DND-41 (cell line): ENCODE data around the gene MDFI.

Experiments
- CTCF ChIP-seq: IDR thresholded peaks from 2 replicates; pipeline ENCODE4 v1.5.1; 2012; ENCODE audit warnings: borderline replicate concordance, low read length, moderate library complexity, mild to moderate bottlenecking; ENCODE audit not compliant: poor library complexity, severe bottlenecking; ENCODE audit errors: extremely low read depth
- EZH2 ChIP-seq: IDR thresholded peaks from 3 replicates; pipeline ENCODE4 v1.6.1; 2012; ENCODE audit warnings: borderline replicate concordance, low read depth, mild to moderate bottlenecking, moderate library complexity, low read length, inconsistent platforms; ENCODE audit not compliant: severe bottlenecking

- TF ChIP-seq EZH2 (no peak), CTCF (no peak)
Observed at GRCh38 chr6:41618598-41618997, 19.7 kb upstream of the MDFI start.
